Tibial nerve (tissue), 4 donors: ENCODE data around the gene NAXD. TPM values are rescaled to one million over a fixed set of nuclear protein-coding genes. Genes with fewer than 3 reads are reported as not detected.

Source experiments
- DNase-seq, 2 donors: peaks; one replicate each; pipeline ENCODE4 v3.0.0-alpha.2; 2019; ENCODE audit warnings: low spot score in 2 of 2
- H3K27ac ChIP-seq, 4 donors: fragments of 200-600 bp; sonication (generic) in 3 of 4; one replicate each; pipeline ENCODE4 v1.5.1; 2017 to 2019; ENCODE audit warnings: mild to moderate bottlenecking in 1 of 4
- H3K27me3 ChIP-seq, 2 donors: fragments of 200-600 bp; sonication (generic) in 1 of 2; one replicate each; pipeline versions ENCODE4 v1.5.1 to v1.6.0; 2017 to 2019
- H3K36me3 ChIP-seq, 3 donors: fragments of 200-600 bp; sonication (generic); one replicate each; pipeline ENCODE4 v1.5.1; 2018 to 2019
- H3K4me1 ChIP-seq, 4 donors: fragments of 200-600 bp; sonication (generic) in 3 of 4; one replicate each; pipeline ENCODE4 v1.5.1; 2017 to 2019
- H3K4me3 ChIP-seq, 4 donors: fragments of 200-600 bp; sonication (generic) in 3 of 4; one replicate each; pipeline ENCODE4 v1.5.1; 2017 to 2019; ENCODE audit warnings: mild to moderate bottlenecking in 1 of 4, moderate library complexity in 1 of 4
- H3K9me3 ChIP-seq, 4 donors: fragments of 200-600 bp; sonication (generic) in 3 of 4; one replicate each; pipeline ENCODE4 v1.5.1; 2017 to 2019
- CTCF ChIP-seq, 5 experiments: fragments of 200-600 bp in 3 of 5; fragments of 450-650 bp in 2 of 5; sonication (generic) in 3 of 5; IDR thresholded peaks; one replicate each; pipeline ENCODE4 v1.5.1; 2016 to 2019; ENCODE audit warnings: antibody characterized with exemption in 5 of 5, mild to moderate bottlenecking in 3 of 5, moderate library complexity in 2 of 5
- EP300 ChIP-seq, 2 donors: sonication (generic); formaldehyde crosslinking; IDR thresholded peaks; one replicate each; pipeline ENCODE4 v1.6.1; 2017; ENCODE audit warnings: antibody characterized with exemption in 2 of 2, mild to moderate bottlenecking in 1 of 2
- POLR2A ChIP-seq, 2 donors: fragments of 450-650 bp; IDR thresholded peaks; one replicate each; pipeline ENCODE4 v1.6.1; 2017; ENCODE audit warnings: antibody characterized with exemption in 2 of 2, mild to moderate bottlenecking in 2 of 2, moderate library complexity in 2 of 2
- WGBS, 2 donors: methylation state at CpG; one replicate each; pipeline ENCODE4 v1.1.5; 2018; 5-methylcytosine and 5-hydroxymethylcytosine counted together
- total RNA-seq, 4 donors: library from RNA; depleted of rRNA; stranded (reverse); fragments of >200 nt; gene quantifications; one replicate each; pipeline ENCODE4 v1.1.0, GENCODE V29; 2016

NAXD gene
- total RNA-seq, 4 donors from 2014 or later: 27.6 to 45.7 (median 38.5) TPM

DNA sequence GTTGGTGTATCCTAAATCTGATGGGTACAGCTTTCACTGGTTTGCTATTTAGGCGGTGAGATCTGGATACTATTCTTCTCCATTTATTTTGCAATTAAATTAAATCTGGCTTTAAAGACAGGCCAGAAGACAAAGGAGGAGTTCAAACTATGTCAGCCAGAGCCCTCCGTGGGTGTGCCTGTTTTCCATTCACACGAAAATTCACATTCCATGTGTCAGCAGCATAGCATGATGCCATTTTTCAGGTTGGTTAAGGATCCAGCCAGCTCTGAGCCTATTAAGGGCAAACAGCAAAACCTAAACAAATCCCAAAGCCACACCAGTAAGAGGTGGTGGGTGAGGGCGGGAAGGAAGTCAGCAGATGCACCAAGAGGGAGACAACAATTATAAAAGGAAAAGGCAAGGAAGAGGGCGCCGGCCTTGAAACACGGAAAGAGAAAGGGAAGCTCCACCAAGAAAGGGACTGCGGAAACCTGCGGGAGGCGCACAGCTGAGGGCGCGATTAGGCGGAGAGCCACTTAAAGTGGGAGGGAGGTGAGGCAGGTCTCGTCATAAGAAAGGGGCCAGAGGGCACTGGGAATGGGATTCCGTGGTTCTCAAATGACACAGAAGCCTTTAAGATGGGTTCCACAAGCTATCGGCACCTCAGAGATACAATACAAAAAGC is 47.6 kb downstream of the NAXD start:
- H3K27ac ChIP-seq: no peak overlapping the region
- WGBS, 2 donors: 91 to 95% methylated on average over 16 of the region's 16 CpGs

GRCh38 chr13:110663491-110663890 is 48.1 kb downstream of the NAXD start:
- no peak for DNase-seq
- 81 to 83% methylated on average over 7 of the region's 7 CpGs for WGBS, 2 donors
- peaks cover 0 to 100% (median 2%) of the 10 kb centered on the region in 3 donors for H3K36me3 ChIP-seq
- peaks cover 0 to 11% (median 0%) of the 10 kb centered on the region in 4 donors for H3K9me3 ChIP-seq
- H3K4me3 ChIP-seq: no peak overlapping the region
- H3K27me3 ChIP-seq: no peaks in the 10 kb centered on the region
- TF ChIP-seq EP300 (IDR thresholded peaks at IDR 0.05) (no peak), CTCF (IDR thresholded peaks at IDR 0.05) (no peak), POLR2A (IDR thresholded peaks at IDR 0.05) (no peak)
- H3K27ac ChIP-seq: no peak overlapping the region
- H3K4me1 ChIP-seq: no peaks in the 10 kb centered on the region

More for the DNA sequence above, 47.6 kb downstream of the NAXD start:
- Histone ChIP-seq H3K4me3 (no peak overlapping the region), H3K4me1 (no peaks in the 10 kb centered on the region), H3K9me3 (peaks cover 0 to 11% (median 0%) of the 10 kb centered on the region in 4 donors), H3K36me3 (peaks cover 0 to 100% (median 2%) of the 10 kb centered on the region in 3 donors), H3K27me3 (no peaks in the 10 kb centered on the region)
- TF ChIP-seq EP300 (IDR thresholded peaks at IDR 0.05): no peak
- no peak for TF ChIP-seq POLR2A (IDR thresholded peaks at IDR 0.05)
- TF ChIP-seq CTCF (IDR thresholded peaks at IDR 0.05): no peak
- no peak for DNase-seq

DNA sequence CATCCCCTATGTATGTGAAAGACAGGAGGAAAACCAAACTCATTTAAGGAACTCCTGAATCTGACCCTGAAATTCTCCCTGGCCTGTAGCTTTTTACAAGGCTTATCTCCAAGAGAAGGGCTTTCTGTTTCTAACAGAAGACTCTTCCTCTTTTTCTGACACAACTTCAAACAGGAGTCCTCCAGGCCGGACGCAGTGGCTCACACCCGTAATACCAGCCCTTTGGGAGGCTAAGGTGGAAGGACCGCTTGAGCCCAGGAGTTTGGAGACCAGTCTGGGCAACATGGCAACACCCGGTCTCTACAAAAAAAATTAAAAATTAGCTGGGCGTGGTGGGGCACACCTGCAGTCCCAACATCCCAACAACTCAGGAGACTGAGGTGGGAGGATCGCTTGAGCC is 48.7 kb downstream of the NAXD start:
- Histone ChIP-seq H3K4me1 (no peaks in the 10 kb centered on the region), H3K36me3 (peaks cover 2 to 100% (median 3%) of the 10 kb centered on the region in 3 donors), H3K4me3 (no peak overlapping the region), H3K27me3 (no peaks in the 10 kb centered on the region), H3K9me3 (peaks cover 0 to 11% (median 0%) of the 10 kb centered on the region in 4 donors), H3K27ac (no peak overlapping the region)
- WGBS, 2 donors: 89 to 93% methylated on average over 7 of the region's 7 CpGs
- no peak for DNase-seq
- TF ChIP-seq CTCF (IDR thresholded peaks at IDR 0.05) (no peak), EP300 (IDR thresholded peaks at IDR 0.05) (no peak), POLR2A (IDR thresholded peaks at IDR 0.05) (no peak)

DNA sequence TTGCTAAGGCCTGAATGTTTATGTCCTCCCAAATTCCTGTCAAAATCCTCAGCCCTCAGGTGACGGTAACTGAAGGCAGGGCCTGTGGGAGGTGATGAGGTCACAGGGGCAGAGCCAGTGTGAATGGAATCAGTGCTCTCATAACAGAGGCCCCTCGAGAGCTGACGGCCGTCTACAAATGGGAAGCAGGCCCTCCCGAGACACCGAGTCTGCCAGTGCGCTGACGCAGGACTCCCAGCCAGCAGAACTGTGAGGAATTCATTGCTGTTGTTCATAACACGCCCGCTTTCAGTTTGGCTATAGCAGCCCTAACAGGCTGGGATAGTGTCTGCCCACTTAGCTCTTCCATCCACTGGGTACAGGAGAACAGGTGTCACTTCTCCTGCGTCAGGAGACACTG is 49.3 kb downstream of the NAXD start:
- Histone ChIP-seq H3K36me3 (peaks cover 2 to 100% (median 4%) of the 10 kb centered on the region in 3 donors), H3K4me3 (no peak overlapping the region), H3K27me3 (no peaks in the 10 kb centered on the region), H3K9me3 (peaks cover 0 to 14% (median 0%) of the 10 kb centered on the region in 4 donors), H3K4me1 (no peaks in the 10 kb centered on the region), H3K27ac (no peak overlapping the region)
- no peak for DNase-seq
- no peak for TF ChIP-seq EP300 (IDR thresholded peaks at IDR 0.05)
- WGBS, 2 donors: 81 to 96% methylated on average over 11 of the region's 11 CpGs

DNA sequence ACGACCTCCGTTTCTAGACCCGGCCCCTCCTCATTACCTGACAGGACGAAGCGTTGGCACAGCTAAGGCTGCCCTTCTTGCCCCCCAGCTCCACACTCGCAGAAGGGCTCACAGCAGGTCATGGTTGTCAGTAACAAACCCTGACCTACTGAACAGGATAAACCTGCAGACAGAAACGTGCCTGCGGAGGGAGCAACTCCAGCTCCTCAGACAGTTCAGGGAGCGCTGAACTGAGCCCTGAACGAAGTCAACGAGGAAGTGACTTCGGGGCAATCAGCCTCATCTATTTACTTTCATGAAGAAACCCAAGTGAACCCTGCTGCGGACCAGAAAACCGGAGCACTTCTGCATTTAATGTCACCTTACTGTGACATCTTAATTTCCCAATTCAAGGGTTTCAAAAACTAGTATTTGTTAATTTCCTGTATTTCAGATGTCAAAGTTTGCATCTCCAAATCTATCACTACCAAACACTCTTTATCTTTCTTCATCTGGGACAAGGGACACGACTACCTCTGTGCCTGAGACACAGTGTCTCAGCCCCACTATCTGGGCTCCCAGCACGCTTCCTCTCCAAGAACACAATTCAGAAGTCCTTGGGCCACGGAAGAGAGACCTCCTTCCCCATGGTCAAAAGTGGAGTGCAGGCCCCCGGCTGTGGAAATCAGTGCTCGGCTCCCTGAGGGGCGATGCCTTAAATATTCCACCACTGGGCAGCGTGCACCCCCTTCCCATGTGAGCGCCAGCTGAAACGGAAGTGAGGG is 50.3 kb downstream of the NAXD start:
- 83 to 88% methylated on average over 20 to 23 of the region's 23 CpGs for WGBS, 2 donors
- no peak overlapping the region for H3K4me3 ChIP-seq
- TF ChIP-seq POLR2A (IDR thresholded peaks at IDR 0.05) (no peak), CTCF (IDR thresholded peaks at IDR 0.05) (no peak), EP300 (IDR thresholded peaks at IDR 0.05) (no peak)

More for the DNA sequence above, 50.3 kb downstream of the NAXD start:
- Histone ChIP-seq H3K9me3 (peaks cover 0 to 10% (median 0%) of the 10 kb centered on the region in 4 donors), H3K4me1 (no peaks in the 10 kb centered on the region), H3K27ac (no peak overlapping the region), H3K36me3 (peaks cover 7 to 100% (median 10%) of the 10 kb centered on the region in 3 donors), H3K27me3 (no peaks in the 10 kb centered on the region)
- no peak for DNase-seq
